Transverse colon (tissue), 4 donors: Measurements from ENCODE around the gene P4HB. TPM values are rescaled to one million over a fixed set of nuclear protein-coding genes. Genes with fewer than 3 reads are reported as not detected.

ENCODE experiments used
- DNase-seq: peaks from one replicate; pipeline ENCODE4 v3.0.0-alpha.2; 2019
- H3K27ac ChIP-seq, 4 donors: fragments of 200-600 bp; sonication (generic); 2 replicates each; pipeline ENCODE4 v1.5.1; 2016 to 2018; ENCODE audit warnings: inconsistent platforms in 4 of 4
- H3K27me3 ChIP-seq: fragments of 200-600 bp; sonication (generic); 2 replicates; pipeline ENCODE4 v1.5.1; 2017; ENCODE audit warnings: inconsistent platforms
- H3K36me3 ChIP-seq, 4 donors: fragments of 200-600 bp; sonication (generic); 2 replicates each; pipeline ENCODE4 v1.5.1; 2017 to 2019; ENCODE audit warnings: inconsistent platforms in 4 of 4
- H3K4me1 ChIP-seq, 4 donors: fragments of 200-600 bp; sonication (generic); 2 replicates each; pipeline ENCODE4 v1.5.1; 2017 to 2020; ENCODE audit warnings: inconsistent platforms in 4 of 4
- H3K4me3 ChIP-seq, 4 donors: fragments of 200-600 bp; sonication (generic); 1 replicate in 1 of 4; 2 replicates in 3 of 4; pipeline versions ENCODE4 v1.5.1 to v1.6.1; 2017 to 2019; ENCODE audit warnings: inconsistent platforms in 4 of 4
- H3K9me3 ChIP-seq, 2 donors: fragments of 200-600 bp; sonication (generic); 2 replicates each; pipeline ENCODE4 v1.5.1; 2017 to 2019; ENCODE audit warnings: inconsistent platforms in 2 of 2
- EP300 ChIP-seq: sonication (generic); formaldehyde crosslinking; IDR thresholded peaks from one replicate; pipeline ENCODE4 v1.6.1; 2017; ENCODE audit warnings: antibody characterized with exemption, low read depth
- POLR2A ChIP-seq: fragments of 450-650 bp; IDR thresholded peaks from one replicate; pipeline ENCODE4 v1.6.1; 2016; ENCODE audit warnings: antibody characterized with exemption, mild to moderate bottlenecking, moderate library complexity
- POLR2AphosphoS5 ChIP-seq, 3 donors: sonication (generic); formaldehyde crosslinking; IDR thresholded peaks; one replicate each; pipeline ENCODE4 v1.6.1; 2016; ENCODE audit warnings: antibody characterized with exemption in 3 of 3
- WGBS, 2 donors: methylation state at CpG; one replicate each; pipeline ENCODE4 v1.1.5; 2018; ENCODE audit warnings: low coverage in 1 of 2; 5-methylcytosine and 5-hydroxymethylcytosine counted together
- in situ Hi-C, 4 donors: fragments of 200-750 bp; cut with MboI; loops; one replicate each; pipeline versions ENCODE4 v1.15.0 to v1.15.1; 2017; ENCODE audit warnings: low sequenced_read_pairs in 3 of 4, low pct_ligation_motif_present in 1 of 4, low pct_unique_long_range_greater_than_20kb in 1 of 4
- intact Hi-C: fragments of 100-400 bp; cut with DNase I; formaldehyde crosslinking; loops from one replicate; pipeline ENCODE4 v1.15.1; 2023; ENCODE audit warnings: low total_unique reads
- total RNA-seq, 4 donors: library from RNA; depleted of rRNA; stranded (reverse); fragments of >200 nt; gene quantifications; one replicate each; pipeline ENCODE4 v1.1.0, GENCODE V29; 2016
- TF ChIP-seq, protein P1 (sequence below), 5 experiments: fragments of 200-600 bp in 3 of 5; fragments of 450-650 bp in 2 of 5; sonication (generic) in 3 of 5; IDR thresholded peaks; 1 replicate in 2 of 5; 2 replicates in 3 of 5; pipeline ENCODE4 v1.5.1; 2016 to 2017; ENCODE audit warnings: antibody characterized with exemption in 5 of 5, inconsistent platforms in 3 of 5, mild to moderate bottlenecking in 2 of 5, moderate library complexity in 1 of 5

P4HB gene
- total RNA-seq, 4 donors from 2014 or later, result 486 to 732 (median 556) TPM

GRCh38 chr17:81794509-81794908 is 65.8 kb downstream of the P4HB start:
- H3K27me3 ChIP-seq, result peaks cover 13% of the 10 kb centered on the region
- TF ChIP-seq, protein P1, sequence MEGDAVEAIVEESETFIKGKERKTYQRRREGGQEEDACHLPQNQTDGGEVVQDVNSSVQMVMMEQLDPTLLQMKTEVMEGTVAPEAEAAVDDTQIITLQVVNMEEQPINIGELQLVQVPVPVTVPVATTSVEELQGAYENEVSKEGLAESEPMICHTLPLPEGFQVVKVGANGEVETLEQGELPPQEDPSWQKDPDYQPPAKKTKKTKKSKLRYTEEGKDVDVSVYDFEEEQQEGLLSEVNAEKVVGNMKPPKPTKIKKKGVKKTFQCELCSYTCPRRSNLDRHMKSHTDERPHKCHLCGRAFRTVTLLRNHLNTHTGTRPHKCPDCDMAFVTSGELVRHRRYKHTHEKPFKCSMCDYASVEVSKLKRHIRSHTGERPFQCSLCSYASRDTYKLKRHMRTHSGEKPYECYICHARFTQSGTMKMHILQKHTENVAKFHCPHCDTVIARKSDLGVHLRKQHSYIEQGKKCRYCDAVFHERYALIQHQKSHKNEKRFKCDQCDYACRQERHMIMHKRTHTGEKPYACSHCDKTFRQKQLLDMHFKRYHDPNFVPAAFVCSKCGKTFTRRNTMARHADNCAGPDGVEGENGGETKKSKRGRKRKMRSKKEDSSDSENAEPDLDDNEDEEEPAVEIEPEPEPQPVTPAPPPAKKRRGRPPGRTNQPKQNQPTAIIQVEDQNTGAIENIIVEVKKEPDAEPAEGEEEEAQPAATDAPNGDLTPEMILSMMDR (IDR thresholded peaks at IDR 0.05), result no peak
- TF ChIP-seq EP300, result no peak
- no peak for TF ChIP-seq POLR2AphosphoS5 (IDR thresholded peaks at IDR 0.05)
- TF ChIP-seq POLR2A, result no peak
- DNase-seq, result peak; percentile 59
- no peaks in the 10 kb centered on the region for H3K9me3 ChIP-seq
- H3K36me3 ChIP-seq, result no peaks in the 10 kb centered on the region
- 25% methylated on average over 5 of the region's 8 CpGs; no CpG with 5 or more reads in 1 of the 2 donors for WGBS, 2 donors
- in situ Hi-C loops, result no loop called here
- peaks cover 0 to 7% (median 0%) of the 10 kb centered on the region in 4 donors for H3K4me1 ChIP-seq
- H3K27ac ChIP-seq, result no peak overlapping the region
- intact Hi-C loops, result no loop called here
- H3K4me3 ChIP-seq, result no peak overlapping the region

GRCh38 chr17:81794074-81794476 is 66.3 kb downstream of the P4HB start:
- no peak overlapping the region for H3K27ac ChIP-seq
- peaks cover 0 to 7% (median 0%) of the 10 kb centered on the region in 4 donors for H3K4me1 ChIP-seq
- in situ Hi-C loops, result no loop called here
- no peaks in the 10 kb centered on the region for H3K36me3 ChIP-seq
- WGBS, 2 donors, result 73 to 87% methylated on average over 2 to 3 of the region's 3 CpGs
- H3K9me3 ChIP-seq, result no peaks in the 10 kb centered on the region
- DNase-seq, result no peak
- TF ChIP-seq EP300, result no peak
- TF ChIP-seq POLR2AphosphoS5 (IDR thresholded peaks at IDR 0.05), result no peak
- TF ChIP-seq, protein P1 (IDR thresholded peaks at IDR 0.05), result no peak
- no peak for TF ChIP-seq POLR2A
- peaks cover 9% of the 10 kb centered on the region for H3K27me3 ChIP-seq
- intact Hi-C loops, result no loop called here
- H3K4me3 ChIP-seq, result no peak overlapping the region

Other genes starting within 250 kb of the P4HB start
- 100 to 1,000 TPM in 1 of 4 donors, 10 to 100 TPM in 3; 59.9 to 323 (median 84.6) TPM for gene NPLOC4, start 223.4 kb downstream of the P4HB start, total RNA-seq
- gene TSPAN10, start 223.3 kb downstream of the P4HB start, total RNA-seq, result under 1 TPM in 2 of 4 donors, not detected in 2; 0.48 to 0.55 TPM
- gene PDE6G, start 204.0 kb downstream of the P4HB start, total RNA-seq, result not detected
- 10 to 100 TPM; 21.4 to 63.6 (median 41.2) TPM for gene OXLD1, start 193.9 kb downstream of the P4HB start, total RNA-seq
- gene CCDC137, start 193.8 kb downstream of the P4HB start, total RNA-seq, result 10 to 100 TPM in 3 of 4 donors, 1 to 10 TPM in 1; 7.6 to 21.3 (median 13.5) TPM
- gene ARL16, start 176.7 kb downstream of the P4HB start, total RNA-seq, result 10 to 100 TPM; 16.3 to 52.0 (median 33.1) TPM
- gene HGS, start 176.5 kb downstream of the P4HB start, total RNA-seq, result 100 to 1,000 TPM in 3 of 4 donors, 10 to 100 TPM in 1; 96.1 to 205 (median 150) TPM
- 100 to 1,000 TPM in 3 of 4 donors, 10 to 100 TPM in 1; 75.4 to 206 (median 114) TPM for gene MRPL12, start 157.2 kb downstream of the P4HB start, total RNA-seq
- gene SLC25A10, start 148.3 kb downstream of the P4HB start, total RNA-seq, result 10 to 100 TPM; 25.1 to 64.8 (median 46.6) TPM
- under 1 TPM in 2 of 4 donors, not detected in 2; 0.14 to 0.64 TPM for gene GCGR, start 56.4 kb downstream of the P4HB start, total RNA-seq
- 10 to 100 TPM; 23.3 to 44.0 (median 33.2) TPM for gene MCRIP1, start 27.2 kb downstream of the P4HB start, total RNA-seq
- gene PPP1R27, start 25.5 kb downstream of the P4HB start, total RNA-seq, result under 1 TPM in 1 of 4 donors, not detected in 3; 0.68 TPM
- gene ARHGDIA, start 10.8 kb upstream of the P4HB start, total RNA-seq, result 100 to 1,000 TPM; 189 to 480 (median 323) TPM
- gene ALYREF, start 31.1 kb upstream of the P4HB start, total RNA-seq, result 10 to 100 TPM; 23.1 to 47.7 (median 36.7) TPM
- 100 to 1,000 TPM in 1 of 4 donors, 10 to 100 TPM in 3; 56.7 to 126 (median 86.6) TPM for gene ANAPC11, start 31.2 kb upstream of the P4HB start, total RNA-seq
- gene NPB, start 41.7 kb upstream of the P4HB start, total RNA-seq, result under 1 TPM in 1 of 4 donors, not detected in 3; 0.41 TPM
- 100 to 1,000 TPM in 1 of 4 donors, 10 to 100 TPM in 3; 37.2 to 424 (median 77.1) TPM for gene PCYT2, start 50.9 kb upstream of the P4HB start, total RNA-seq
- gene SIRT7, start 57.6 kb upstream of the P4HB start, total RNA-seq, result 100 to 1,000 TPM in 2 of 4 donors, 10 to 100 TPM in 2; 76.5 to 315 (median 172) TPM
- gene MAFG, start 67.2 kb upstream of the P4HB start, total RNA-seq, result 10 to 100 TPM; 22.4 to 34.4 (median 24.3) TPM
- 100 to 1,000 TPM in 1 of 4 donors, 10 to 100 TPM in 2, not detected in 1; 16.4 to 257 (median 20.5) TPM for gene PYCR1, start 76.8 kb upstream of the P4HB start, total RNA-seq
- gene MYADML2, start 86.7 kb upstream of the P4HB start, total RNA-seq, result not detected
- gene NOTUM, start 100.7 kb upstream of the P4HB start, total RNA-seq, result not detected
- 10 to 100 TPM; 21.0 to 61.7 (median 41.3) TPM for gene ASPSCR1, start 117.1 kb upstream of the P4HB start, total RNA-seq
- gene CENPX, start 162.3 kb upstream of the P4HB start, total RNA-seq, result 100 to 1,000 TPM in 2 of 4 donors, 10 to 100 TPM in 2; 85.4 to 131 (median 104) TPM
- 10 to 100 TPM; 12.7 to 40.6 (median 23.5) TPM for gene LRRC45, start 162.8 kb upstream of the P4HB start, total RNA-seq
- gene RAC3, start 171.1 kb upstream of the P4HB start, total RNA-seq, result 10 to 100 TPM in 1 of 4 donors, 1 to 10 TPM in 3; 2.6 to 11.1 (median 5.0) TPM
- gene DCXR, start 177.2 kb upstream of the P4HB start, total RNA-seq, result 100 to 1,000 TPM in 1 of 4 donors, 10 to 100 TPM in 3; 49.4 to 117 (median 71.3) TPM
- 10 to 100 TPM; 33.2 to 92.0 (median 48.8) TPM for gene RFNG, start 191.3 kb upstream of the P4HB start, total RNA-seq
- 100 to 1,000 TPM in 2 of 4 donors, 10 to 100 TPM in 2; 42.0 to 160 (median 85.5) TPM for gene GPS1, start 191.4 kb upstream of the P4HB start, total RNA-seq
- gene DUS1L, start 205.3 kb upstream of the P4HB start, total RNA-seq, result 100 to 1,000 TPM in 3 of 4 donors, 10 to 100 TPM in 1; 98.6 to 306 (median 132) TPM
- gene FASN, start 237.7 kb upstream of the P4HB start, total RNA-seq, result 100 to 1,000 TPM in 2 of 4 donors, 10 to 100 TPM in 2; 25.1 to 185 (median 99.4) TPM